ENCODE data around the gene MYO5B.
"Not testable (repeated sequence)": the region's sequence is repeated elsewhere in the genome, so short reads cannot be mapped to it uniquely, and the experiment has no call there.

Gene MYO5B

GRCh38 chr18:49835405-49835804, 359.5 kb downstream of the MYO5B start:
- no peak for DNase-seq (ENCODE audit: low read depth)

- DNase-seq (ENCODE audit: low read depth): no peak
Measured at GRCh38 chr18:49834258-49834657, 360.7 kb downstream of the MYO5B start.

- no peak for DNase-seq (ENCODE audit: low read depth)
Measured at GRCh38 chr18:49833814-49834213, 361.1 kb downstream of the MYO5B start.

- DNase-seq (ENCODE audit: low read depth): no peak
Measured at GRCh38 chr18:49832221-49832647, 362.7 kb downstream of the MYO5B start.

GRCh38 chr18:49827996-49828395, 367.0 kb downstream of the MYO5B start:
- no peak for DNase-seq (ENCODE audit: low read depth)

- no peak for DNase-seq (ENCODE audit: low read depth)
Measured at GRCh38 chr18:49819823-49820671, 374.9 kb downstream of the MYO5B start.

GRCh38 chr18:49819071-49819662, 375.8 kb downstream of the MYO5B start:
- no peak for DNase-seq (ENCODE audit: low read depth)

GRCh38 chr18:49817947-49818346, 377.0 kb downstream of the MYO5B start:
- no peak for DNase-seq (ENCODE audit: low read depth)

GRCh38 chr18:49815927-49816326, 379.0 kb downstream of the MYO5B start:
- DNase-seq (ENCODE audit: low read depth): no peak

GRCh38 chr18:49814147-49814499, 380.8 kb downstream of the MYO5B start:
- peak; percentile 46 for DNase-seq (ENCODE audit: low read depth)

- DNase-seq (ENCODE audit: low read depth): peak; percentile 78
Measured at GRCh38 chr18:49813319-49814146, 381.4 kb downstream of the MYO5B start, which contains the start of gene ACAA2. ACAA2 (minus strand) TSS chr18:49813533; CDS start chr18:49813484, 49 bp downstream.

GRCh38 chr18:49813069-49813318, 382.0 kb downstream of the MYO5B start:
- DNase-seq (ENCODE audit: low read depth): peak; percentile 12

- no peak for DNase-seq (ENCODE audit: low read depth)
Measured at GRCh38 chr18:49812286-49813068, 382.5 kb downstream of the MYO5B start.

GRCh38 chr18:49811151-49811938, 383.6 kb downstream of the MYO5B start:
- no peak for DNase-seq (ENCODE audit: low read depth)

GRCh38 chr18:49808553-49809191, 386.3 kb downstream of the MYO5B start:
- DNase-seq (ENCODE audit: low read depth): not testable (repeated sequence)

- DNase-seq (ENCODE audit: low read depth): no peak
Measured at GRCh38 chr18:49804096-49804495, 390.9 kb downstream of the MYO5B start.

GRCh38 chr18:49802623-49803022, 392.3 kb downstream of the MYO5B start:
- no peak for DNase-seq (ENCODE audit: low read depth)

- DNase-seq (ENCODE audit: low read depth): not testable (repeated sequence)
Measured at GRCh38 chr18:49800491-49800890, 394.5 kb downstream of the MYO5B start.

- DNase-seq (ENCODE audit: low read depth): not testable (repeated sequence)
Measured at GRCh38 chr18:49799806-49800205, 395.1 kb downstream of the MYO5B start.

GRCh38 chr18:49798001-49798400, 396.9 kb downstream of the MYO5B start:
- no peak for DNase-seq (ENCODE audit: low read depth)

All from activated T-helper 9 cell treated with anti-CD3 and anti-CD28 coated beads, Interleukin-2, amount 50 U/mL, for 16 hours (primary cell).